COR-L47 (cell line): ENCODE measurements around the gene SWT1.
A peak's percentile ranks its signal among the peaks of the same experiment; 100 is the strongest.

ENCODE experiments used
- DNase-seq: peaks from one replicate; lab custom pipeline; 2025; lab: John Stamatoyannopoulos, UW

Gene SWT1, protein sequence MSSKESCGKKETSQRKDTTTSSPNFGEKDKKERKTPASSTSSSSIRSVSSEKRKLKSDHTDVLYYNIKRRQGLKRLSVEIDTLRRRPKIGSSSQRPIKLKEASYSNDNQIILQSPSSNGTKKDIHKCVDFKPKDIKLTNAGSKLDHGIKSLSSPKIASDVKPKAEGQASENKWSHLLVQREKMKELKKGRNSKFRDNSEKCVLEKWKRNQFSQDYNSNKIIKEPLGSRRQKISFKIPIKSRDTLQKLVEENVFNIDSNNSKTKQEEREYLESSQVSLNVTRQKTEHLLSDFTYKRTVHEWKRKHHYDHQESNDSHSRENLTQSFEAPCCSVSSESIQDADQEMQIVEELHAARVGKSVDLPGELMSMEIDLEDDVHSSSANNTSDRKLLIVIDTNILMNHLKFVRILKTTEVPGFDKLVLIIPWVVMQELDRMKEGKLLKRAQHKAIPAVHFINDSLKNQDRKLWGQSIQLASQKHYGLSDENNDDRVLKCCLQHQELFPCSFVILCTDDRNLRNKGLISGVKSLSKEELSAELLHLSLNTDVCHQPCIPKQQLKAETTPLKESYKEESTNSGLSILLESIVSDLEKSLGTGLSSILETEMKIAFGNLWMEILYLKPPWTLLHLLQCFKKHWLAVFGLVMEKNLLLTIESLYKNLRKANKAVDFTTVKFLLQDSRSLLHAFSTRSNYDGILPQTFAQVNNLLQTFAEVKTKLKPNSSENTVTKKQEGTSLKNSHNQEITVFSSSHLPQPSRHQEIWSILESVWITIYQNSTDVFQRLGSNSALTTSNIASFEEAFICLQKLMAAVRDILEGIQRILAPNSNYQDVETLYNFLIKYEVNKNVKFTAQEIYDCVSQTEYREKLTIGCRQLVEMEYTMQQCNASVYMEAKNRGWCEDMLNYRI

DNA sequence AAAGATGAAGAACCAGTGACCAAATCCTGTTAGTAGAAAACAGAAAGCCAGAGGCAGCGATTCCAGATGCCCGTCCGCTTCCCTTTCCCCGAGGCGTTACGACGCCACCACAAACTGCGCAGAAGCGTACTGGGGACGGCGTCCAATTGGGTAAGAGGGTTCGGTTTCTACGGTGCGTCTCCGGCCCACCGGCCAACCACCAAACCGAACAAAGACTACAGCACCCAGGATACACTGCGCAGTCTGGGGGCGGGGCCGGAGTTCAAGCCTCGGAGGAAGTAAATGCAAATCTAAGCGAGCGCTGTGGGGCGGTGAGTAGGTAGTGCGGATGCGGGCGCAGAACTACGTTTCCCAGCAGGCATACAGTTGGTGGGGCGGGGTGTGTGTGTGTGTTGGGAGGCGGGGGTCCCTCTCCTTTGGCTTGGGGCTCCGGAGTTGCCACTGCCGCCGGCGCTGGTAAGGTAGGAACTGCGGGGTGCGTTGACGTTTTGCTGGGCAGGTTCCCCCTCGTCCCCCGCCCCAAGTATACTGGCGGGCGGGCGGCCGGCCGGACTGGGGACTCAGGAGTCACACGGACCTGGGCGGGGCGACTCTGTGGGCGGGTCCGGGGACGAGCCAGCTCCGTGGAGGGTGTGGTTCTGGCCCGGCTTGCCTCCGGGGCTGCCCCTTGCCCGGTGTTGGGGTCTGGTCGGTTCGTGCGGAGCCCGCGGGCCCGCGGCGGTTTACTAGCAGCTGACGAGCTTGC lies at the start of gene SWT1, which contains the start of gene TRMT1L:
TSS of gene SWT1 (plus strand) at position 314 of the 745 bp plus-strand sequence. CDS start 3,675 bp downstream, outside the sequence.
TSS of gene TRMT1L (minus strand) at position 100 of the 745 bp plus-strand sequence. CDS start 241 bp downstream, outside the sequence.
- DNase-seq = peak; percentile 99

DNA sequence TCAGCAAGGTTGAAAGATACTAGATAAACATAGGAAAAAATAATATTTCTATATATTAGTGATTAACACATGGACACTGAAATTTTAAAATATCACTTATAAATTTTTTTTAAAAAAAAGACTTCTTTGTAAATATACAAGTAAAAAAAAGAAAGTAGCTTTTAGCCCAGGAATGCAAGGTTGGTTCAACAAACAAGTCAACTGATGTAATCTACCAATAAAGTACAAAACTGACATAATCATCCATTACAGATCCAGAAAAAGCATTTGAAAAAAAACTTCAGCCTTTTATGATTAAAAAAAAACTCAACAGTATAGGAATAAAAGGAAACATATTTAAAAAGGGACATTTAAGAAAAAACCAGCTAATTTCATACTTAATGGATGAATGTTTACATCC lies 48.6 kb upstream of the SWT1 start:
- no peak for DNase-seq

DNA sequence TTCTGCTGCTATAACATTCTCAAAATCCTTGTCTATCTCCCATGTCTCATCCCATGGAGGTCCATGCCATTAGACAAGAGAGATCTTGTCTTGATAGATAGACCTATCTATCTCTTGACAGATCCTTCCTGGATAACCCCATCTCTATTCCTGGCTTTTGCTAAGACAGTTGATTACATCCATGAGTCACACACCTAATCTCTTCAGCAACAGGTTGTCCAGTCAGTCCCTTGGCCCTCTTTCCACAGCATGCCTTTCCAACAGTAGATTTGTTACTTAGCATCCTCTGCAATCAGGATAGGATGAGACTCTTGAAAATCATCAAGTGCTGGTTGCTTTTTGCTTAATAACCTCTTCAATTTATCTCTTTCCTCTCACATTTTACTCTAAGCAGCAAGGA lies 46.8 kb upstream of the SWT1 start:
- DNase-seq = no peak

DNA sequence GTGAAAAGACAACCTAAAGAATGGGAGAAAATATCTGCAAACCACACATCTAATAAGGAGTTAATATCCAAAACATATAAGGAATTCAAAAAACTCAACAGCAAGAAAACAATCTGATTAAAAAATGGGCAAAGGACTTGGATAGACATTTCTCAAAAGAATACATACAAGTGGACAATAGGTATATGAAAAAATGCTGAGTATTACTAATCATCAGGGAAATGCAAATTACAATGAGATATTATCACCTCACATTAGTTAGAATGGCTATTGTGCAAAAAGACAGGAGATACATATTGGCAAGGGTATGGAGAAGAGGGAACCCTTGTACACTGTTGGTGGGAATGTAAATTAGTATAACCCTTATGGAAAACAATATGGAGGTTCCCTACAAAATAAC lies 45.1 kb upstream of the SWT1 start:
- no peak for DNase-seq

DNA sequence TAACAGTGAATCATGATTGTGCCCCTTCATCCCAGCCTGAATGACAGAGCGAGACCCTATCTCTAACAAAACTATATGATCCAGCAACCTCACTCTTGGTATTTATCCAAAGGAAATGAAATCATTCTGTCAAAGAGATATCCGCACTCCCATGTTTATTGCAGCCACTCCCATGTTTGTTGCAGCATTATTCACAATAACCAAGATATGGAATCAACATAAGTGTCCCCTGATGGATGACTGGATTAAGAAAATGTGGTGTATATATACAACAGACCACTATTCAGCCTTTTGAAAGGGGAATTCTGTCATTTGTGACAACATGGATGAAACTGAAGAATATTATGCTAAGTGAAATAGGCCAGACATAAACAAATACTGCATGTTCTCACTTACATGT lies 44.6 kb upstream of the SWT1 start:
- DNase-seq = no peak

DNA sequence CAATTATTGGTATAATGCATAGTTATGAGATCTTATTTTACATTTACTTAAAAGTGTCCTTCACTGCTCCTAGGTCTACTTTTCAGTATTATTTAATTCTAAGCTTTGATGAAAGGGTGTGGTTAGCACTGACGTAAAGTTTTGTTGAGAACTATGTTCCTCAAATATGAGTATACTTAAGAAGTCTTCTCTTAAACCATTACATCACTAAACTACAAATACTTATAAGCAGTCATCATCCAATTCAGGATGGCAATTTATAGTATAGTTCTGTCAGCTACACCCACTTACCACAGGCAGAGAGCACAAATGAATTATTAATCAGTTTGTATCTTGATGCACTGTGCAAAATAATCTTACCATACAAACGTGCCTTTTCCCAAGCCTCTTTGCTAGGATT lies 27.3 kb upstream of the SWT1 start:
- no peak for DNase-seq

DNA sequence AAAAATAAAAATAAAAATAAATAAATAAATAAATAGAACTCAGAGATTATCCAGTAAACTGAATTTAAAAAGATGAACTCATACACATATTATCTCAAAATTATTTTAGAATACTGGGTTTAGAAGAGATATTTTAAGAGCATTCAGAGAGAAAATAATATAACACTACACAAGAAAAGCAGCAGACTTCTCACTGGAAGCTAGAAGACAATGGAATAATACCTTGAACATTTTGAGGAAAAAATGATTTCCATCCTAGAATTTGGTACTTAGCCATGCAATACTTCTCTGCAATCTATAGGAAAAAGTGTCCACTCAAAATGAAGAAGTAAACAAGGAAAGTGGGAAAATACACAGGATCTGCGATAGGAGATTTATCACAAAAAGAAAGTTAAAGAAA lies 24.4 kb upstream of the SWT1 start:
- no peak for DNase-seq

DNA sequence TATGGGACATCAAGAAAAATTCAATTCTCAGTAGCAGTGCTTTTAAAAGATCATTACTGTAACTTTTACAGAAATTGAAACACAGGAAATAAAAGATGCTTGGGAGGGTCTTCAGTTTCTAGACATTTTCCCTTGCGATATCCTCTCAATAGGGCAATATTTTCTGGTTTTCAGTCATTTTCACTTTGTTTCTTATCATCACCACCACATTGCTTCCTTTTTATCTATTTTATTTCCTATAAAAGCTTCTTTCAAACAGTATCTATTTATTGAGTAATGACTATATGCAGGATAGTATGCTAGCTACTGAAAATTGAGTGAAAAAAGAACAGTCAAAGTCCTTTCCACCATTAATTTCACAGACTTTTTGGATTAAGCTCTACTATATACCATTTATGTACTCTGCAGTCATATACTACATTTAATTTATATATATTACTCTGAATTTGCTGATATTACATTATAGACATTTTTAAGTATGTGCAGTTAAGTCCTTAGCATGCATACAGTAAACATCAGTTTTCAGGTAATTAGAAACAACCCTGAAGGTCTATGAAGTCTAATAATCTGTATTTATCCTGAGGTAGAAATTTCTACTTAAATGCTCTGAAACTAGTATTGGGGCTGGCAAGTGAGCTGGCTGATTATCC lies 18.9 kb upstream of the SWT1 start:
- DNase-seq = no peak

DNA sequence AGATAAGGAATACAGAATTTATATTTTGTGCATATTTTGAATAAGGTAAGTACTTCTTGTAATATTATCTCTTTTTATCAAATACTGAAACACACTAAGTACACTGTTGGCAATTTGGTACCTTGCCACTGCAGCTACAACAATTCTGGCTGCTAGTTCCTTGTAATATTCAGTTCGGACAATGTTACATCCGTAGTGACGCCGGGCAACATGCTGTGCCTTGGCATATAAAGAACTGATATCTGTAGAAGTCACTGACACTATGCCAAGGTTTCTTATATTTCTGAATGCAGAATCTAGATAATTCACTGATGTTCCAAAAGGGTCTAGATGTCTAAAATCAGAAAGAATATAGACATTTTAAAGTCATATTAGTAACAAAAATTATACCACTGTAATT lies 17.7 kb upstream of the SWT1 start:
- DNase-seq = no peak

DNA sequence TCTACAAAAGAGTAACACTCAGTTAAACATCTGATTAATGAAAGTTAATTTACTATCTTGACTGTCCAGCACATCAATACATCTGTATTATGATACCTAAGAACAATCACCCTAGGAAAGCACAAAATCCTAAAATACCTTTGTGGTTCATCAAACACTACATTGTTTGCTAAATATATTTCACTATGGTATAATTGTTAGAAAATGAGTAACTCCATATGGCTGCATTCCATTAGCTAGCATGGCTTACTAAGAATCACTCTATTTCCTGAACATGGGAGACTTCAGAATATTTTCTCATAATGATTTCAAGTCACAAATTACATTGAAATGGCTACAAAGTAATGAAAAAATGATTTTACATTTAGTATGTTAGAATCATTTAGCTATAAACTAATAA lies 12.7 kb upstream of the SWT1 start:
- no peak for DNase-seq

DNA sequence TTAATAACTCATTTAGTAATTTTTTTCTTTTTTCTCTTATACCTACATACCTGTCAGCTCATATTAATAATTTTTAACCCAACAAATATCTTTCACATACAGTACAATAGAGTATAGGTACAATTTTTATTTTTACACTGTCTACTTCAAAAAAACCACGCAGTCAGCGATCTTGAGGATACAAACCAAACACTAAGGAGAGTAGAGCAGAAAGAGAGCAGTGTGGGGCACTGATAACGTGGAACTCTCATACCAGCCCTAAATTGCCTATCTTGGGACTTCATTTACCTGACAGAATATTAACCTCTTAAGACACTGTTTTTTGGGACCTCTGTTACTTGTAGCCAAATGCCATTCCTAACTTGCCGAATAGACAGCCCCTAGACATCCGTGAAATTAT lies 5.8 kb upstream of the SWT1 start:
- DNase-seq = no peak

DNA sequence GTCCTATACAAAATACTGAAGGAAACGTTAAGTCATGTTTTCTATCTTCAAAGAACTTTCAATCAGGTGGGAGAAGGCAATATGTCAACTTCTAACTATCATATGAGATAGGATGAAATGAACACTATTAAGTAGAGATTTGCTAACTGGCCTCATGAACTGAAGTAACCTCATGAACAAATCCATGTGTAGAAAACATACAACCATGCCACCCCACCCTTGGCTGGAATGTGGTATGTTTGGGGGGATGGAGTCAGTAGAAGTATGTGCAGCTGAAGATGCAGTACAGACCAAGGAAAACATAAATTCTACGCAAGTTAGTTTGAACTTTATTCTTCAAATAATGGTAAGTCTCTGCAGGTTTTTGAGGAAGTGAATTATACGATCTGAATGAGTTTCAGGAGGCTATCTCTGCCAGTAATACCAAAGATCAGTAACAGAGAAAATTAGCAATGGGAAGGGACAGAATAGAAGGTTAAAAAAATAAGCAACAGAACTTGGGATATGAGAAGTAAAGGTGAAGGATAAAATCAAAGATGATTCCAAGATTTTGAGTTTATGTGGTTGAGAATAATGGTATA lies 4.7 kb upstream of the SWT1 start:
- DNase-seq = no peak

DNA sequence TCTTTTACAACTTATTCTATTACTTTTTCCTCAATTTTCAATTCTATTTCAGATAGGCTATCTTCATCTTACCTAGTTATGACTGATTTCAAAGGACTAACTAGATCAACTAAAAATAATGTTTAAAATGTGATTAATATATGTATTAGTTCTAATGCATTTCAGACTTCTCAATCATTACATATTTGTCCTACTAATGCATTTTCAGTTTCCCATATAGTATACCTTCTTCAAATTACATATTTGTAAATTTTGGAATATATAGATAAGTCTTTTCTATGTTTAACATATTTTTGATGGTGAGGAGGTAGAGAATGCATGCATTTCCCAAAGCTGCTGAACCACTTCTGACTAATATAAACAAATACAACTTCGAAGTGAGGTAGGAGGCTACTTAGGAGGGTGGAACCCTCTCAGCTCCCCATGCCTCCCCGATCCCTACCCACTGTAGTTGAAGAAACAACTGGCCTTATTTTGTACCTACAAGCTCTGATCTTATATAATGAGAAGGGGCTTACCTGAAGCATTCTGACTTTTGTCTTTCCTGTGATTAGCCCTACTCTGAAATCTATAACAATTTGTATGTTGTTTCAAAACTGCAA lies 2.0 kb upstream of the SWT1 start:
- DNase-seq = no peak

DNA sequence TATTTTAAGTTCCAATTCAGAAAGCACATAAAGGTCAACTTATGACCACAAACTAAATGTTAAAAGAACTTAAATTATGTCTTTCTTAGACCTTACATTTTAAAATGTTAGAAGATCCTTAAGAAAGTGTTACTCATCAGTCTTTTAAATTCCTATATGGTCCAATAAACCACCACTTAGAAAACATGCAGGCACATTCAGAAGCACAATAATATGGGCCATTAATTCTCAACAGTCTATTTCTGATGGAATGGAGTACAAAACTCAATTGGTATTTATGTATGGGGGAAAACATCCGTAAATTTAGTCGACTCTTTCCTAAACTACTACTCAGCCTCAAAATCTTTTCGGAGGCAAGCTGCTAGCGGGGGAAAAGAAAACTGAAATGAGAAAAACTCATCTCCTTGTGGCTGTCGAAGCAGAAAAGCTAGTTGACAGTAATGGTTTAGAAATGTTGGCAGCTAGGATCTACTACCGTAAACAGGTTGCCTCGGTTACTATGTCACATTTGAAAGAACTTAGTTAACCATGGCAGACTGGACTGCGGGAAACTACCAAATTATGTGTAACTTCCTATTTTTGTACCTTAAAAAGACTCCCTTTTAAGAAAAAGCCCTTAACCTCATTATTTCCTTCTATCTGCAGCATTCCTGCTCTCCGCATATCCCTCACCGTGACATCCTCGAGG lies 1.2 kb upstream of the SWT1 start:
- DNase-seq = no peak

DNA sequence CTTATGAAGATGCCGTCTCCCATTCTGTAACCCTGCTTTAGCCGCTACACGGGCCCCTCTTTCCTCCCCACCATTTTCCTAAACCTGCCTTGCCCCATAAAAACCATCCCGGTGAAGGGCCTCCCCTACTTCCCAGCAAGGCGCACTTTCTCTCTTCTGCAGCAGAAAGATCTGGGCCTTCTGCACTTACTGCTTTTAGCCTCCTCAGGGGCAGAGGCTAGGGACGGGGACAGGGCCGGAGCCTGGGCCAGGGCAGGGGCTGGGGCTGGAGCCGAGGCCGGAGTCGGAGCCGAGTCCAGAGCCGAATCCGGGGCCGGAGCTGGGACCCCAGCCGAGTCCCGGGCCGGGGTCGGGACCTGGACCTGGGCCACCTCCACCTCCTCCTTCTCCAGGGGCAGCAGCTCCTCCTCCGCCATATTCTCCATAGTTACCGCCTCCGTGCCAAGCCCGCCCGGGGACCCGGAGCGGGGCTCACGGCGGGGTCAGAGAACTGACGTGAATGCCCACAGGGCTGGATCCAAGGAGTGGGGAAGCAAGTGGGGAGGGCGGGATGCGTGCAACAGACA lies 596 bp upstream of the SWT1 start:
- DNase-seq = no peak

DNA sequence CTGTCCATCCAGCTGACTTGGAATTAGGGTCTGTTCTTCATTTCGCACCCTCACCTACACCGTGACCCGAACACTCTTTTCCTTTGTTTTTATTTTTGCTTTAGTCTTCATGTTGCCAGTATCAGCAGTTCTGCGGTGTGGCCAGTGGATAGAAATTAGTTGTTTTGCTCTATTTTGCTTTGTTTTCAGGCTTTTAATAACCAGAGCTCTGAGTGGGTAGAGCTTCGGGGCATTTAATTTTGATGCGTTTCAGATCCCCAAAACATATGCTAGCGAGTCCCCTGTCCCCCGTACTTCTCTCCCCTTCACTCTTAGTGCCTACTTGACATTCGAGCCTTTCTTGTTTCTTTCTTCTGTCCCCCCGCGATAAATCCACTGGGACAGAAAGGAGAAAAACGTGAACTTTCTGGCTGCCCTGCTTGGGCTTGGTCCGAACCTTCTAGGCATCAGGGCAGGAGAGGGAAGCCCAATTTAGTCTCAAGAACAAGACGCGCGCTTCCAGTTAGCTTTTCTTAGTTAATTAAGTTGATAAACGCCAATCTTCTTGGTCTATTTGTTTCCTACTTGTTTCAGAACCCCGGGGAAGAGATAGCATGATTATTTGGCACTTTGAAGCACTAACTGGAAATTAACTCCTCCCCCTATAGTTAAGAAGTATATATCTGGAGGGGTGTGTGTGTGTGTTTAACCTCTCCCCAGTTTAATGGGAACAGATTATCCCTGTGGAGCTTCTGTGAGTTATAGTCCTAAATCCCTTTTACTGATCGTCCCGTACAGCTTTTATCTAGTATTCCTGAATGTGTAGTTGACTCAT lies 839 bp downstream of the SWT1 start:
- DNase-seq = peak; percentile 5

DNA sequence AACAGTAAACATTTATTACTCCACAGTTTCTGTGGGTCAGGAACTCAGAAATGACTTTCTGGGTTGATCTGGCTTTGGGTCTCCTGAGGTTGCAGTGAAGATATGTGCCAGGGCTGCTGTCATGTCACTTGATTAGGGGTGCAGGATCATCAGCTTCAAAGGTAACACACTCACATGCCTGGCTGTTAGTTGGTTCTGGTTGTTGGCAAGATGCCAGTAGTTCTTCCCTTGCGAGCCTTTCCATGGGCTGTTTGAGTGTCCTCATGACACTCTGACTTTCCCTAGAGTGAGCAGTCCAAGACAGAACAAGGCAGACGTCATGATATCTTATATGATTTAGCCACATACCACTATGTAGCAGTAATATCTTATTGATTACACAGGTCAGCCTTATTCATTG lies 1.8 kb downstream of the SWT1 start:
- no peak for DNase-seq

DNA sequence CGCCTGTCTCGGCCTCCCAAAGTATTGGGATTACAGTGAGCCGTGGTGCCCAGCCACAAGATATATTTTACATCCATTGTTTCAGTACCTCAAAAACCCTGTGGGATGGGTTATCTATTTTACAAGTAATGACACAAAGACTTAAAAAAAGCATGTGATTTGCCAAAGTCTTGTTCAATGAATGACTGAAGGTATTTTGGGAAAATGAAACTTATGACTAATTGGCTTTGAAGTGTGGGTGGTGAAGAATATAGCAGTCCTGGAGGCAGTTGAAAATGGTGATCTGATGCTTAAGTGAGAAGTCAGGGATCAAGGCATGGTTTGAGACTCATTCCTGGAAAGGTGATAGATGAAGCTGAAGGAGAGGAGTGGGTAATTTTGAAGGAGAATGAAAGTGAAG lies 3.0 kb downstream of the SWT1 start:
- DNase-seq = no peak

DNA sequence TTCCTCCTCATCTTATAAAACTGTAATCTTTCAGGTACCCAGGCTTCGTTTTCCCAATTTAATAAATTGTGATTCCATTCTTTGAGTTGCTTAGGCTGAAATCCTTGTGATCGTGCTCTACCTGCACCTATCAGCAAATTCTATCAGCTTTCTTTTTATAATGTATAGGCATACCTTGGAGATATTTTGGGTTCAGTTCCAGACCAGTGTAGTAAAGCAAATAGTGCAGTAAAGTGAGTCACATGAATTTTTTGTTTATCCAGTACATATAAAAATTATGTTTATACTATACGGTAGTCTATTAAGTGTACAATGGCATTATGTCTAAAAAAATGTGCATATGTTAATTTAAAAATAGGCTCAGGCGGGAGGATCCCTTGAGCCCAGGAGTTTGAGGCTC lies 5.5 kb downstream of the SWT1 start:
- DNase-seq = no peak
